ENCODE results near the gene BDKRB2.

The BDKRB2 gene

GRCh38 chr14:96201157-96201556, 3.5 kb upstream of the BDKRB2 start:
- peaks cover 72% of the 10 kb centered on the region for H3K27me3 ChIP-seq (ENCODE audit: low read depth)
- H3K4me3 ChIP-seq, result no peak overlapping the region
- in situ Hi-C loops (cut with MboI; ENCODE audit: low sequenced_read_pairs), result no loop called here
- no peaks in the 10 kb centered on the region for H3K4me1 ChIP-seq
- H3K36me3 ChIP-seq (replicated peaks), result no peaks in the 10 kb centered on the region
- no peak for DNase-seq (ENCODE audit: low spot score in 2 of 2)
- no peaks in the 10 kb centered on the region for H3K9me3 ChIP-seq

- Histone ChIP-seq H3K9me3 (no peaks in the 10 kb centered on the region), H3K27me3 (ENCODE audit: low read depth) (peaks cover 74% of the 10 kb centered on the region), H3K36me3 (replicated peaks) (no peaks in the 10 kb centered on the region), H3K4me1 (no peaks in the 10 kb centered on the region), H3K4me3 (no peak overlapping the region)
- no peak for DNase-seq (ENCODE audit: low spot score in 2 of 2)
- in situ Hi-C loops (cut with MboI; ENCODE audit: low sequenced_read_pairs), result no loop called here
Measured at GRCh38 chr14:96201965-96202364, 2.7 kb upstream of the BDKRB2 start.

GRCh38 chr14:96202441-96203094, 2.1 kb upstream of the BDKRB2 start:
- peaks cover 69% of the 10 kb centered on the region for H3K27me3 ChIP-seq (ENCODE audit: low read depth)
- no peaks in the 10 kb centered on the region for H3K4me1 ChIP-seq
- H3K4me3 ChIP-seq, result no peak overlapping the region
- in situ Hi-C loops (cut with MboI; ENCODE audit: low sequenced_read_pairs), result no loop called here
- H3K36me3 ChIP-seq (replicated peaks), result no peaks in the 10 kb centered on the region
- no peak for DNase-seq (ENCODE audit: low spot score in 2 of 2)
- no peaks in the 10 kb centered on the region for H3K9me3 ChIP-seq

- Histone ChIP-seq H3K4me1 (no peaks in the 10 kb centered on the region), H3K9me3 (no peaks in the 10 kb centered on the region), H3K4me3 (no peak overlapping the region), H3K27me3 (ENCODE audit: low read depth) (peaks cover 66% of the 10 kb centered on the region), H3K36me3 (replicated peaks) (no peaks in the 10 kb centered on the region)
- no peak for DNase-seq (ENCODE audit: low spot score in 2 of 2)
- in situ Hi-C loops (cut with MboI; ENCODE audit: low sequenced_read_pairs), result no loop called here
Measured at GRCh38 chr14:96203116-96203515, 1.5 kb upstream of the BDKRB2 start.

GRCh38 chr14:96203635-96204034, 1.0 kb upstream of the BDKRB2 start:
- DNase-seq (ENCODE audit: low spot score in 2 of 2), result no peak
- Histone ChIP-seq H3K4me1 (no peaks in the 10 kb centered on the region), H3K4me3 (no peak overlapping the region), H3K36me3 (replicated peaks) (no peaks in the 10 kb centered on the region), H3K27me3 (ENCODE audit: low read depth) (peaks cover 63% of the 10 kb centered on the region), H3K9me3 (no peaks in the 10 kb centered on the region)
- in situ Hi-C loops (cut with MboI; ENCODE audit: low sequenced_read_pairs), result no loop called here

- DNase-seq (ENCODE audit: low spot score in 2 of 2), result no peak
- in situ Hi-C loops (cut with MboI; ENCODE audit: low sequenced_read_pairs), result no loop called here
Measured at GRCh38 chr14:96205059-96205977, 679 bp downstream of the BDKRB2 start.

GRCh38 chr14:96205978-96206360, 1.3 kb downstream of the BDKRB2 start:
- no peak for DNase-seq (ENCODE audit: low spot score in 2 of 2)
- H3K9me3 ChIP-seq, result no peaks in the 10 kb centered on the region
- H3K36me3 ChIP-seq (replicated peaks), result no peaks in the 10 kb centered on the region
- peaks cover 71% of the 10 kb centered on the region for H3K27me3 ChIP-seq (ENCODE audit: low read depth)
- no peaks in the 10 kb centered on the region for H3K4me1 ChIP-seq
- H3K4me3 ChIP-seq, result no peak overlapping the region
- in situ Hi-C loops (cut with MboI; ENCODE audit: low sequenced_read_pairs), result no loop called here

More at GRCh38 chr14:96205059-96205977, 679 bp downstream of the BDKRB2 start:
- Histone ChIP-seq H3K27me3 (ENCODE audit: low read depth) (peaks cover 66% of the 10 kb centered on the region), H3K4me3 (no peak overlapping the region), H3K9me3 (no peaks in the 10 kb centered on the region), H3K4me1 (no peaks in the 10 kb centered on the region), H3K36me3 (replicated peaks) (no peaks in the 10 kb centered on the region)

- no peak for DNase-seq (ENCODE audit: low spot score in 2 of 2)
- no peaks in the 10 kb centered on the region for H3K4me1 ChIP-seq
- H3K9me3 ChIP-seq, result no peaks in the 10 kb centered on the region
- no peak overlapping the region for H3K4me3 ChIP-seq
- in situ Hi-C loops (cut with MboI; ENCODE audit: low sequenced_read_pairs), result no loop called here
- no peaks in the 10 kb centered on the region for H3K36me3 ChIP-seq (replicated peaks)
- peaks cover 72% of the 10 kb centered on the region for H3K27me3 ChIP-seq (ENCODE audit: low read depth)
Measured at GRCh38 chr14:96206461-96206860, 1.8 kb downstream of the BDKRB2 start.

- peaks cover 67% of the 10 kb centered on the region for H3K27me3 ChIP-seq (ENCODE audit: low read depth)
- no peaks in the 10 kb centered on the region for H3K4me1 ChIP-seq
- no peak overlapping the region for H3K4me3 ChIP-seq
- no peaks in the 10 kb centered on the region for H3K36me3 ChIP-seq (replicated peaks)
- DNase-seq (ENCODE audit: low spot score in 2 of 2), result no peak
- in situ Hi-C loops (cut with MboI; ENCODE audit: low sequenced_read_pairs), result no loop called here
- no peaks in the 10 kb centered on the region for H3K9me3 ChIP-seq
Measured at GRCh38 chr14:96207686-96208085, 3.0 kb downstream of the BDKRB2 start.

GRCh38 chr14:96208739-96209138, 4.1 kb downstream of the BDKRB2 start:
- H3K4me1 ChIP-seq, result no peaks in the 10 kb centered on the region
- no peak for DNase-seq (ENCODE audit: low spot score in 2 of 2)
- no peaks in the 10 kb centered on the region for H3K9me3 ChIP-seq
- H3K36me3 ChIP-seq (replicated peaks), result no peaks in the 10 kb centered on the region
- H3K27me3 ChIP-seq (ENCODE audit: low read depth), result peaks cover 58% of the 10 kb centered on the region
- no peak overlapping the region for H3K4me3 ChIP-seq
- in situ Hi-C loops (cut with MboI; ENCODE audit: low sequenced_read_pairs), result no loop called here

- no peak for DNase-seq (ENCODE audit: low spot score in 2 of 2)
- in situ Hi-C loops (cut with MboI; ENCODE audit: low sequenced_read_pairs), result no loop called here
- no peaks in the 10 kb centered on the region for H3K9me3 ChIP-seq
Measured at GRCh38 chr14:96212140-96212539, 7.5 kb downstream of the BDKRB2 start.

GRCh38 chr14:96212896-96213295, 8.3 kb downstream of the BDKRB2 start:
- Histone ChIP-seq H3K4me3 (no peak overlapping the region), H3K9me3 (no peaks in the 10 kb centered on the region), H3K36me3 (replicated peaks) (no peaks in the 10 kb centered on the region), H3K27me3 (ENCODE audit: low read depth) (peaks cover 37% of the 10 kb centered on the region), H3K4me1 (no peaks in the 10 kb centered on the region)
- no peak for DNase-seq (ENCODE audit: low spot score in 2 of 2)
- in situ Hi-C loops (cut with MboI; ENCODE audit: low sequenced_read_pairs), result no loop called here

More at GRCh38 chr14:96212140-96212539, 7.5 kb downstream of the BDKRB2 start:
- Histone ChIP-seq H3K4me3 (no peak overlapping the region), H3K27me3 (ENCODE audit: low read depth) (peaks cover 40% of the 10 kb centered on the region), H3K4me1 (no peaks in the 10 kb centered on the region), H3K36me3 (replicated peaks) (no peaks in the 10 kb centered on the region)

- peaks cover 34% of the 10 kb centered on the region for H3K27me3 ChIP-seq (ENCODE audit: low read depth)
- H3K9me3 ChIP-seq, result no peaks in the 10 kb centered on the region
- in situ Hi-C loops (cut with MboI; ENCODE audit: low sequenced_read_pairs), result no loop called here
- DNase-seq (ENCODE audit: low spot score in 2 of 2), result no peak
- H3K36me3 ChIP-seq (replicated peaks), result no peaks in the 10 kb centered on the region
- no peak overlapping the region for H3K4me3 ChIP-seq
- no peaks in the 10 kb centered on the region for H3K4me1 ChIP-seq
Measured at GRCh38 chr14:96213871-96214465, 9.3 kb downstream of the BDKRB2 start.

- no peak overlapping the region for H3K4me3 ChIP-seq
- no peak for DNase-seq (ENCODE audit: low spot score in 2 of 2)
- in situ Hi-C loops (cut with MboI; ENCODE audit: low sequenced_read_pairs), result no loop called here
- no peaks in the 10 kb centered on the region for H3K36me3 ChIP-seq (replicated peaks)
- H3K4me1 ChIP-seq, result no peaks in the 10 kb centered on the region
- H3K27me3 ChIP-seq (ENCODE audit: low read depth), result peaks cover 29% of the 10 kb centered on the region
- H3K9me3 ChIP-seq, result no peaks in the 10 kb centered on the region
Measured at GRCh38 chr14:96214793-96215192, 10.2 kb downstream of the BDKRB2 start.

Data from HAP-1 (cell line).